Endothelial cell of umbilical vein (primary cell): Measurements from ENCODE around the gene MAP10. TPM values are rescaled to one million over a fixed set of nuclear protein-coding genes. Genes with fewer than 3 reads are reported as not detected.

Source experiments
- Bru-seq: library from RNA; stranded (reverse); fragments of 400-500 nt; gene quantifications from one replicate; lab custom pipeline; 2021; lab: Mats Ljungman, UMichigan
- BruChase-seq, 2 experiments: library from RNA; stranded (reverse); fragments of 400-500 nt; gene quantifications; one replicate each; lab custom pipeline; 2021; lab: Mats Ljungman, UMichigan
- BruUV-seq: library from RNA; stranded (reverse); fragments of 400-500 nt; replicated peaks from 2 replicates; lab custom pipeline; 2021; lab: Mats Ljungman, UMichigan
- CTCF ChIA-PET: fragments of 300-600, 350-600 bp; sonication (Branson Sonifier 250); formaldehyde crosslinking; loops from one replicate; lab custom pipeline; 2021; ENCODE audit warnings: antibody characterized with exemption, inconsistent platforms; lab: Charles Lee
- POLR2A ChIA-PET: fragments of 300-600, 350-600 bp; sonication (Branson Sonifier 250); formaldehyde crosslinking; loops from one replicate; lab custom pipeline; 2021; ENCODE audit warnings: antibody characterized with exemption, inconsistent platforms; lab: Charles Lee
- DNase-seq: peaks from one replicate; pipeline ENCODE4 v3.0.0-alpha.2; 2011; ENCODE audit warnings: low read depth, low spot score
- FAIRE-seq: peaks from 2 replicates; lab custom pipeline; 2011; peaks lifted over from hg19 to GRCh38; lab: Jason Lieb, UNC
- H2AFZ ChIP-seq: 2 replicates; pipeline ENCODE4 v1.6.0; 2012; ENCODE audit warnings: low read depth, low read length, control low read depth, inconsistent platforms
- H3K27ac ChIP-seq: 2 replicates; pipeline ENCODE4 v1.5.1; 2011; ENCODE audit warnings: low read depth, mild to moderate bottlenecking, control low read depth, low read length, moderate library complexity; ENCODE audit not compliant: insufficient read depth
- H3K27me3 ChIP-seq, 2 experiments: 2 replicates each; pipeline versions ENCODE4 v1.6.0 to v1.6.1; 2011; ENCODE audit warnings: low read length in 2 of 2, mixed read lengths in 1 of 2; ENCODE audit not compliant: control insufficient read depth in 2 of 2, insufficient read depth in 2 of 2
- H3K36me3 ChIP-seq, 2 experiments: 2 replicates in 1 of 2; 3 replicates in 1 of 2; pipeline ENCODE4 v1.5.1; 2011; ENCODE audit warnings: low read length in 2 of 2, mild to moderate bottlenecking in 1 of 2, moderate library complexity in 1 of 2; ENCODE audit not compliant: control insufficient read depth in 2 of 2, insufficient read depth in 2 of 2; ENCODE audit errors: extremely low read depth in 1 of 2
- H3K4me1 ChIP-seq: 3 replicates; pipeline ENCODE4 v1.5.1; 2011; ENCODE audit warnings: mild to moderate bottlenecking, low read length; ENCODE audit not compliant: control insufficient read depth, insufficient read depth; ENCODE audit errors: extremely low read depth
- H3K4me2 ChIP-seq: 2 replicates; pipeline ENCODE4 v1.6.1; 2011; ENCODE audit warnings: low read length, control low read depth, mixed read lengths; ENCODE audit not compliant: insufficient read depth
- H3K4me3 ChIP-seq, 3 experiments: fragments of 200-600 bp in 1 of 3; sonication (generic), shearing (Covaris generic) in 1 of 3; replicated peaks in 1 of 3; 2 replicates each; pipeline ENCODE4 v1.5.1; 2011 to 2016; ENCODE audit warnings: control low read depth in 3 of 3, low read length in 3 of 3, mild to moderate bottlenecking in 2 of 3, inconsistent platforms in 1 of 3, low read depth in 1 of 3, moderate library complexity in 1 of 3; ENCODE audit not compliant: insufficient read depth in 1 of 3
- H3K79me2 ChIP-seq: 2 replicates; pipeline ENCODE4 v1.6.0; 2012; ENCODE audit warnings: low read length, inconsistent platforms; ENCODE audit not compliant: control insufficient read depth, insufficient read depth
- H3K9ac ChIP-seq: replicated peaks from 2 replicates; pipeline ENCODE3; 2011; ENCODE audit warnings: low read length, control low read depth; ENCODE audit not compliant: insufficient read depth; ENCODE audit errors: extremely low read depth
- H3K9me1 ChIP-seq: replicated peaks from 3 replicates; pipeline ENCODE4 v1.6.0; 2011; ENCODE audit warnings: mild to moderate bottlenecking, low read length; ENCODE audit not compliant: control insufficient read depth, insufficient read depth; ENCODE audit errors: extremely low read depth
- H3K9me3 ChIP-seq: replicated peaks from 2 replicates; pipeline ENCODE4 v1.5.1; 2012; ENCODE audit warnings: low read length, inconsistent platforms; ENCODE audit not compliant: control insufficient read depth, insufficient read depth
- H4K20me1 ChIP-seq: replicated peaks from 2 replicates; pipeline ENCODE3; 2011; ENCODE audit warnings: mild to moderate bottlenecking, low read length; ENCODE audit not compliant: control insufficient read depth, insufficient read depth; ENCODE audit errors: extremely low read depth
- GATA2 ChIP-seq: IDR thresholded peaks from 2 replicates; pipeline ENCODE4 v1.7.0; 2011; ENCODE audit warnings: low read depth, mild to moderate bottlenecking, moderate library complexity, mixed read lengths, low read length; ENCODE audit not compliant: insufficient read length, insufficient read depth
- MYC ChIP-seq: IDR thresholded peaks from one replicate; pipeline ENCODE4 v1.6.1; 2011; ENCODE audit warnings: mild to moderate bottlenecking, low read depth, low read length
- POLR2A ChIP-seq: IDR thresholded peaks from 2 replicates; pipeline ENCODE4 v1.6.1; 2012; ENCODE audit warnings: low read depth, mild to moderate bottlenecking, control low read depth, low read length
- POLR2AphosphoS5 ChIP-seq: IDR thresholded peaks from 2 replicates; pipeline ENCODE4 v1.6.1; 2012; ENCODE audit warnings: low read depth, mild to moderate bottlenecking, control low read depth, low read length, moderate library complexity; ENCODE audit not compliant: insufficient read depth
- dilution Hi-C: fragments of 300-500 bp; cut with MboI; formaldehyde crosslinking; loops from one replicate; pipeline ENCODE4 v1.15.0; 2019; ENCODE audit warnings: low sequenced_read_pairs; ENCODE audit not compliant: extremely low pct_ligation_motif_present
- intact Hi-C: fragments of 100-400 bp; cut with micrococcal nuclease; formaldehyde crosslinking; loops from one replicate; pipeline ENCODE4 v1.10.0; 2022
- long read RNA-seq: library from polyadenylated mRNA; stranded (forward); transcript quantifications from one replicate; pipeline ENCODE4 v2.0.0, GENCODE V29; 2021
- polyA minus RNA-seq, 3 experiments: library from RNA; depleted of rRNA, polyadenylated mRNA; stranded (reverse); fragments of >200 nt; gene quantifications; 1 replicate in 1 of 3; 2 replicates in 2 of 3; pipeline ENCODE4 v1.2.3, GENCODE V29; 2011
- polyA plus RNA-seq, 4 experiments: library from polyadenylated mRNA; depleted of rRNA in 3 of 4; stranded (reverse) in 3 of 4; unstranded in 1 of 4; fragments of >200 nt; gene quantifications; 2 replicates each; pipeline versions ENCODE4 v1.2.1 to v1.2.3, GENCODE V29; 2011 to 2012; ENCODE audit warnings: missing spikeins in 1 of 4
- total RNA-seq: library from RNA; stranded (reverse); gene quantifications from 2 replicates; pipeline ENCODE4 v1.2.3, GENCODE V29; 2021

The MAP10 gene, protein sequence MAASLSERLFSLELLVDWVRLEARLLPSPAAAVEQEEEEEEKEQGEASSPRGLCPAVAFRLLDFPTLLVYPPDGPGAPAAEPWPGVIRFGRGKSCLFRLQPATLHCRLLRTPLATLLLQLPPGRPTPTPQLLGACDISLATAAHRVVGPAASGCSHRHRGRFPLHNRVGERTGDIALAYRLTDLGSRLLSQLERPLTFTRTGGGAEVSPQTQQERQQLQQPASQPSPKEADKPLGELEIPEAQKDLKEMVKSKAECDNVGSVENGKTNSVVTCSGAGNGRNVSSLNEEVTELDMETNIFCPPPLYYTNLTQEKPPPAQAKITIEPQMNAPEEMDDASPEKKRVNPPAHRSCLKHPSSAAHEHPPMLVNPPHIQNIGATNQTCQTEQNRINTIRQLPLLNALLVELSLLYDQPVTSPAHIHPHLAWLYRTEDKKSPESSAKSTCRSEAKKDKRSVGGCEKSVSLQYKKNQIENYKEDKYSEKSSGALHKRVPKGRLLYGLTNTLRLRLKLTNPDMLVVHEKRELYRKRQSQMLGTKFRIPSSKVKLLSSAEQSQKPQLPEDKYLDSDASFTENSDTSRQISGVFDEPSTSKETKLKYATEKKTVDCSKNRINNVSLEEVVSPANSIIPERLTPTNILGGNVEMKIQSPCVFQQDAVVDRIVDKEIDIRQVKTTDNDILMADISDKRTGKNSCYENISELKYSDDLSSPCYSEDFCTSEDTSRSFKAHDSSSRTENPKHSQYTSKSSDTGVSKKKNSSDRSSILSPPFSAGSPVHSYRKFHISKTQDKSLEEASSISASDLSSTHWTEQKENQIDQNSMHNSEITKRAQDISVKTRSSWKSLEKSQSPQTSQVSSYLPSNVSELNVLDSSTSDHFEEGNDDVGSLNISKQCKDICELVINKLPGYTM
- total RNA-seq (1.9 and 2.0 TPM in 2 replicates), polyA plus RNA-seq (0.86 and 0.88 TPM in 2 replicates), polyA minus RNA-seq (0.85 and 1.9 TPM in 2 replicates), Bru-seq, nascent RNA (percentile 63 among the genes with signal in this experiment), BruChase-seq, experiment 1, labeled RNA remaining after a 6-hour chase (percentile 27 among the genes with signal in this experiment), BruChase-seq, experiment 2, labeled RNA remaining after a 2-hour chase (percentile 55 among the genes with signal in this experiment)
- polyA plus RNA-seq (2011; cell fraction: cytosol; rRNA removed), result 0.88 and 0.96 TPM in 2 replicates
- 0.90 and 0.96 TPM in 2 replicates for polyA plus RNA-seq (2011; cell fraction: nucleus; rRNA removed)
- 0.89 and 1.3 TPM in 2 replicates for polyA plus RNA-seq (2012)
- not detected for polyA minus RNA-seq (2011; cell fraction: cytosol; rRNA and poly(A)+ RNA removed)
- 1.5 and 2.9 TPM in 2 replicates for polyA minus RNA-seq (2011; cell fraction: nucleus; rRNA and poly(A)+ RNA removed)
- long read RNA-seq, transcript MAP10-201 (1 exons, 3,516 nt), result major isoform, 7 of 7 reads
- long read RNA-seq, partial matches to known transcripts, result 0 of 7 reads
- long read RNA-seq, other reads (novel, unspliced or antisense), result 0 of 7 reads

DNA sequence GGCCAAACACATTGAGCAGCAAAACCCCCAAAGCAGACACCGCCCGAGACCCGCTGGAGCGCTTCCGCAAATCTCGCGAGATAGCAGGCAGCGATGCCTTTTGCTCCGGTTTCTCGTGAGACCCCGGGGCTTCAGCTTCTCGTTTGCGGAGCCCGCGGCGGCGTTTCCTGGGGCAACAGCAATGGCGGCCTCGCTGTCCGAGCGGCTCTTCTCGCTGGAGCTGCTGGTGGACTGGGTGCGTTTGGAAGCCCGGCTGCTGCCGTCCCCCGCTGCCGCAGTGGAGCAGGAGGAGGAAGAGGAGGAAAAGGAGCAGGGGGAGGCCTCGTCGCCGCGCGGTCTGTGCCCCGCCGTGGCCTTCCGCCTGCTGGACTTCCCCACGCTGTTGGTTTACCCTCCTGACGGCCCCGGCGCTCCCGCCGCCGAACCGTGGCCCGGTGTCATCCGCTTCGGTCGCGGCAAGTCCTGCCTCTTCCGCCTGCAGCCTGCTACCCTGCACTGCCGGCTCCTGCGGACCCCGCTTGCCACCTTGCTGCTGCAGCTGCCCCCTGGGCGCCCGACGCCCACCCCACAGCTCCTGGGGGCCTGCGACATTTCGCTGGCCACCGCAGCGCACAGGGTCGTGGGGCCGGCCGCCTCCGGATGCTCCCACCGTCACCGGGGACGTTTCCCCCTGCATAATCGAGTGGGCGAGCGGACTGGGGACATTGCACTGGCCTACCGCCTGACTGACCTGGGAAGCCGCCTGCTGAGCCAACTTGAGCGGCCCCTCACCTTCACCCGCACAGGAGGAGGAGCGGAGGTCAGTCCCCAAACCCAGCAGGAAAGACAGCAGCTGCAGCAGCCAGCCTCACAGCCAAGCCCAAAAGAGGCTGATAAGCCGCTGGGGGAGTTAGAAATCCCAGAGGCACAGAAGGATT is at the start of gene MAP10:
Gene MAP10, plus strand, starts transcription at position 148 of the 917 bp plus-strand sequence. Its CDS starts 34 bp downstream, at position 182.
- dilution Hi-C loops, result no loop called here
- peak; percentile 75 for FAIRE-seq

More for the DNA sequence above, at the start of gene MAP10:
- intact Hi-C loops, result loop anchor here (2.0 to 10.0 kb wide), 4 partner anchors 123 to 369 kb away; partner anchors contain the start of genes NTPCR and SIPA1L2
- Histone ChIP-seq H3K27me3 (no peaks in the 10 kb centered on the region), H3K4me2 (peak within 1 kb of the TSS; percentile 81), H3K4me3 (peak within 1 kb of the TSS; percentile 62 to 80 (median 72)), H3K36me3 (no peaks in the 10 kb centered on the region), H3K27ac (peak within 1 kb of the TSS; percentile 32), H3K9me3 (no peaks in the 10 kb centered on the region), H3K9me1 (no peaks in the 10 kb centered on the region), H4K20me1 (no peaks in the 10 kb centered on the region), H3K79me2 (no peaks in the 10 kb centered on the region), H3K4me1 (peaks cover 6% of the 10 kb centered on the region), H2AFZ (peak within 1 kb of the TSS; percentile 99), H3K9ac (peak within 1 kb of the TSS; percentile 74)
- TF ChIP-seq POLR2A (peak; percentile 51), MYC (no peak), GATA2 (no peak), POLR2AphosphoS5 (peak; percentile 54)
- CTCF ChIA-PET, result interaction anchor here (0.8 kb wide), 1 partner anchor 218 kb away, joined by 3 read pairs; no protein-coding TSS in a partner anchor
- DNase-seq, result peak; percentile 77
- POLR2A ChIA-PET, result no interaction called here
- BruUV-seq, result TSS peak; percentile 51
